GM12878 (cell line): ENCODE results near the gene IL3.

ENCODE experiments used
- CTCF ChIP-seq, 3 experiments: IDR thresholded peaks in 2 of 3; conservative IDR thresholded peaks in 1 of 3; 2 replicates each; pipeline ENCODE4 v1.5.1; 2011; ENCODE audit warnings: low read depth in 3 of 3, low read length in 3 of 3, mild to moderate bottlenecking in 3 of 3, control low read depth in 2 of 3, moderate library complexity in 2 of 3, inconsistent platforms in 1 of 3, mixed read lengths in 1 of 3; ENCODE audit not compliant: control insufficient read depth in 2 of 3, insufficient read depth in 1 of 3; ENCODE audit errors: extremely low read depth in 1 of 3
- KLF5 ChIP-seq: fragments of 450-650 bp; IDR thresholded peaks from 2 replicates; pipeline ENCODE4 v1.6.1; 2014; ENCODE audit warnings: mild to moderate bottlenecking; ENCODE audit not compliant: partially characterized antibody
- MAX ChIP-seq: IDR thresholded peaks from 2 replicates; pipeline ENCODE4 v1.6.1; 2012; ENCODE audit warnings: low read depth, low read length, improper control_type of control experiment
- POLR2A ChIP-seq: IDR thresholded peaks from 2 replicates; pipeline ENCODE4 v1.6.1; 2011; ENCODE audit warnings: low read depth, mild to moderate bottlenecking, low read length
- POLR2AphosphoS5 ChIP-seq: IDR thresholded peaks from 2 replicates; pipeline ENCODE4 v1.6.1; 2011; ENCODE audit warnings: mild to moderate bottlenecking, low read length, inconsistent platforms
- RAD21 ChIP-seq: IDR thresholded peaks from 2 replicates; pipeline ENCODE4 v1.6.1; 2011; ENCODE audit warnings: mild to moderate bottlenecking, low read depth, low read length, moderate library complexity; ENCODE audit not compliant: insufficient read depth
- SREBF1 ChIP-seq: IDR thresholded peaks from 2 replicates; pipeline ENCODE4 v1.6.1; 2012; ENCODE audit warnings: mild to moderate bottlenecking, low read length
- USF1 ChIP-seq: IDR thresholded peaks from 2 replicates; pipeline ENCODE4 v1.6.1; 2011; ENCODE audit warnings: borderline replicate concordance, low read depth, mild to moderate bottlenecking, moderate library complexity, mixed read lengths, low read length; ENCODE audit not compliant: insufficient read depth; ENCODE audit errors: extremely low read length
- ZBTB11 ChIP-seq: fragments of 450-650 bp; formaldehyde crosslinking; IDR thresholded peaks from 2 replicates; pipeline ENCODE4 v1.5.0; 2022; ENCODE audit warnings: mild to moderate bottlenecking, missing genetic modification characterization
- ZNF207 ChIP-seq: fragments of 450-650 bp; IDR thresholded peaks from 2 replicates; pipeline ENCODE4 v1.6.1; 2014; ENCODE audit warnings: antibody characterized with exemption, mild to moderate bottlenecking, borderline replicate concordance

GRCh38 chr5:132050661-132051552, 9.5 kb upstream of the IL3 start:
- TF ChIP-seq CTCF (IDR thresholded peaks at IDR 0.05 in 2 of 3, conservative IDR thresholded peaks at IDR 0.05 in 1 of 3; ENCODE audit: control insufficient read depth in 2 of 3, extremely low read depth in 1 of 3, insufficient read depth in 1 of 3, low read depth in 3 of 3, low read length in 3 of 3) = no peak
- no peak for TF ChIP-seq SREBF1
- TF ChIP-seq RAD21 = no peak
- TF ChIP-seq KLF5 = no peak
- no peak for TF ChIP-seq ZBTB11
- TF ChIP-seq MAX = no peak
- no peak for TF ChIP-seq ZNF207
- TF ChIP-seq POLR2AphosphoS5 = no peak
- TF ChIP-seq USF1 = no peak
- no peak for TF ChIP-seq POLR2A
